HG03159 (cell line): Measurements from ENCODE around the gene TNFRSF19.

ENCODE experiments used
- ATAC-seq: cut with Tn5 transposase; IDR thresholded peaks from one replicate; pipeline ENCODE4 v1.9.1; 2021; ENCODE audit warnings: mild to moderate bottlenecking, moderate library complexity; ENCODE audit not compliant: unreplicated experiment

TNFRSF19 gene

DNA sequence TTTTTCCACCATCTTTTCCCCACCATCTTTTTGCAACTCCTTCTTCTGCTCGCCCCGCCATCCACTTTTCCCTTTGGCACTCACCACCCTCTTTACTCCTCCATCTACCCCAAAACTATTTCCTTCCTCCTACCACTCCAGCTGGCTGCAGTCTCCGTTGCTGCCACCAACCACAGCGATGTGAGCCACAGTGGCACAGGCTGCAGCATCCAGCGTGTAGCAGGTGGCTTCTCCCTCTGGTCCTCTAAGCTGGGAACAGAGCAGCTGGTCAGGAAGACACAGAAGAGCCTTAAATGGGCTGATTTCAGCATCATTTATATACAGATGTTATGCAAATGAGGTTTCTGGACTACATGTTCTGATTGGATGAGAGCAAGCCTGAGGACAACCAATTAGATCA is 144.5 kb downstream of the TNFRSF19 start:
- no peak for ATAC-seq

DNA sequence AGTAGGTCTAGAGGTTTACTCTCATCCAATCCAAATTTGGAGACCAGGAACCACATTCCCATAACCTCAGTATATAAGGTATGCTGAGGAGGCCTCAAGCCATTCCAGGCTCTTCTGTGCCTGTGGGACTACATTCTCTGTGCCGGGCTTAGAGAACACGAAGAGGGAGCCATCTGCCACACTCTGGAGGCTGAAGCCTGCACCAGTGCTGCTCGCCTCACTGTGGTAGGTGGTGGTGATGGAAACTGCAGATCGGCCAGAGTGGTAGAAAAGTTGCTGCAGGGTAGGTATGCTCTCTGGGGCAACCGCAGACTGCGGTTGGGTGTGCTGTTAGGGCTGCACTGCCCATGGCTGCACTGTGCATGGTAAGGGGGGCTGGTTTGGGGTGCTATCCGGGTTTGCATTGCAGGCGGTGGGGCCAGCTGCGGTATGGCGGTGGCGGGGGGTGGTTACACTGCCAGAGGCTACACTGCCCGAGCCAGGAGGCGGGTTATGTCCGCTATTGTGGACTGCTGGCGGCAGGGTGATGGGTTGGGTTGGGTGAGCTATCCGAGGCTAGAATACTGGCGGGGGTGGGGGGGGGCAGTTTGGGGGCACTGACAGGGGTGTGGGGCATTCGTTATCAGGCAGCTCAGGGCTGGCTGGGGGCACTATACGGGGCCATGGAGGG is 145.0 kb downstream of the TNFRSF19 start:
- no peak for ATAC-seq

DNA sequence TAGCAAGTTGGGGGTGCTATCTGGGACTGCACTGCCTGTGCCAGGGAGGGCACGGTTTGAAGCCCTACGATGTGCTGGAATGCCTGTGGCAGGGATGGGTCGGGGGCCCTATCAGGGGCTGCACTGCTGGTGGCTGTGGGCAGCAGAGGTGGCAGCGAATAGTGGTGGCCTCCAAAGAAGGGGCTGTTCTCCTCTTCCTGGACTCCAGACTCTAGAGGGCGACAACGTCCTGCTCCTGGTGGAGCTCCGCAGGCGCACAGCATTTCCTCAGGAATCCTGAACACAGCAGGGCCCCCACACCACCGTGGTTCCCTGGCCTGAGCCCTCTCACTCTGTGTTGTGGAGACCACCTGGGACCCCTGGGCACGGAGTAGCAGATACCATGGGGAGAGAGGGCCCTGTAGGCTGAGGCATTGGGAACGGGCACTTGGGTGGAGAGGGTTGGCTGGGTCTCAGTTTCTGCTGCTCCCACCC is 145.6 kb downstream of the TNFRSF19 start:
- no peak for ATAC-seq

DNA sequence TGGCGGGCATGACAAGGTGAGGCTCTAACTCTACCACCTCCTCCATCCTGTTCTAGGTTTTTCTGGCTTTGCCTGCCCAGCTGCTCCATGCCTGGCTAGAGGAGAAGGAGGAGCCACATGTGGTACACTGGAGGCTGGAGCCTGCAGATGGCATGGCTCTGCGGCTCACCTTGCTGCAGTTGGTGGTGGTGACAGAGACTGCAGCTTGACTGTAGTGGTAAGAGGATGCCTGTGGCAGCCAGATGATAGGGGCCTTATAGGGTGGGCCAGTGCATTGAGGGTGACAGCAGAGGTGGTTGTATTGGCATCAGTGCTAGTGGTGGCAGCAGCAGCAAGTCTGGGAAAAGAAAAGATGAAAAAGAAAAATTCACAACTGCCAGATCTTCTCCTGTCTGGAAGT is 146.2 kb downstream of the TNFRSF19 start:
- no peak for ATAC-seq

DNA sequence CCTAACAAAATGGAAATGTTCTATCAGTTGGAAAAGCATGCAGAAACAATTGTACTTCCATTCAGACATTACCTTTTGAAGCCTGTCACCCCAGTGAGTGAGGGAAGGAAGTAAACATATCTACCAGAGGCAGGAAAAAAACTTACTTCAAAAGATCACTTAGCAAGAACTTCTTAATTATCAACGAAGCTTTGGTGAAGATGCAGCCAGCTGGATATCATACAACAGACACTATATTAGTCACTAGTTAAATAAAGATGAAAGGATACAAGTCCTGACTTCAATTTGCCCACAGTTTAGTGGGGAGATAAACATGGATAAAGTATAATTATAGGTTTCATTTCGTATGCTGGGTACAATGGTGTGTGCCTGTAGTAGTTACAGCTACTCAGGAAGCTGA is 148.8 kb downstream of the TNFRSF19 start:
- ATAC-seq, result no peak

DNA sequence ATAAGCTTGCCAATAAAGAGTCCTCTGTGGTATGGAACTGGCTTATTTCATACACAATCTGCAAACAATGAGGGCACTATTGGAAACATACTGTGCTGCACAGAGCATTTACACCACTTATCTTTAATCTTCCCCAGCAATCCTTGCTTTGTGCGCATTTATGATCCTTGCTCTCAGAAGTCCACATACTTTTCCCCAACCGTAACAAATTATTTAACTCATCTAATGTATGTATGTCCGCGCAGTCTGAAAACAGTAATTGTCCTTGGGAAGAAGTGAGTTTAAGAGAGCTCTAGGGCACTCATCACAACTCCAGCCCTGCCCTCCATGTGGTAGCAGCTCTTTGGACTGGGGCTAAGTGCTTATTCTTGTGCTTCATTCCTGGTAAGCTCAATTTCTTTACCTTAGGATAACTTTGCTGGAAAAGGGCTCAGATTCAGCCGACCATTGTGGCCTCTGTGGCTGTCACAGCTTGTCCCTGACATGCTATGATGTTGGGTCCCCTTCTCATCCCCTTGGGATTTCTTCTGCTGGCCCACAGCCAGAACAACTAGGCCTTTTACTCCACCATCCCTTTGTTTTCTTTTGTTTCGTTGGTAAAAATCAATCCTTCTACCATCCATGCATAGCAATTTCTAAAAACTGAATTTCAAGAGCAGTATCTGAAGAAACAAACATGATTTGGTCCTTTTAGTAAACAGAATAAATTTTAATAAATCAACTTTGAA is 152.7 kb downstream of the TNFRSF19 start:
- ATAC-seq, result no peak

DNA sequence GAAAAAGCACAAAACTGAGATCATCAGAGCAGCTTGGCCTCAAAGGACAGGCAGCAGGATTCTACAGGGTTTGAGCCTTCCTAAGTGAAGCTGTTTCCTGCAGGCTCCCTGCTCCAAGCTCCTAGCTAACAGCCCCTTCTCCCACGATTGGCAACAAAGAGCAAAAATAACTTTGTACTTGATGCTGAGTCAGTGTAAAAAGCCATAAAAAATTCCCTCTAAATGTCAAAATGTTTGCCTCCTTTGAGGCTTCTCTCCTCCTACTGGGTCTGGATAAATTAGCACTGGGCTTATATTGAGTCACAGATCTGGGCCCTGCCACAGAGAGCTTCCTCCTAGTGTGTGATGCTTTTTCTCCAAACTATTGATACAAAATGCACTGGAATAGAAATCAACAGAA is 153.3 kb downstream of the TNFRSF19 start:
- ATAC-seq, result no peak

DNA sequence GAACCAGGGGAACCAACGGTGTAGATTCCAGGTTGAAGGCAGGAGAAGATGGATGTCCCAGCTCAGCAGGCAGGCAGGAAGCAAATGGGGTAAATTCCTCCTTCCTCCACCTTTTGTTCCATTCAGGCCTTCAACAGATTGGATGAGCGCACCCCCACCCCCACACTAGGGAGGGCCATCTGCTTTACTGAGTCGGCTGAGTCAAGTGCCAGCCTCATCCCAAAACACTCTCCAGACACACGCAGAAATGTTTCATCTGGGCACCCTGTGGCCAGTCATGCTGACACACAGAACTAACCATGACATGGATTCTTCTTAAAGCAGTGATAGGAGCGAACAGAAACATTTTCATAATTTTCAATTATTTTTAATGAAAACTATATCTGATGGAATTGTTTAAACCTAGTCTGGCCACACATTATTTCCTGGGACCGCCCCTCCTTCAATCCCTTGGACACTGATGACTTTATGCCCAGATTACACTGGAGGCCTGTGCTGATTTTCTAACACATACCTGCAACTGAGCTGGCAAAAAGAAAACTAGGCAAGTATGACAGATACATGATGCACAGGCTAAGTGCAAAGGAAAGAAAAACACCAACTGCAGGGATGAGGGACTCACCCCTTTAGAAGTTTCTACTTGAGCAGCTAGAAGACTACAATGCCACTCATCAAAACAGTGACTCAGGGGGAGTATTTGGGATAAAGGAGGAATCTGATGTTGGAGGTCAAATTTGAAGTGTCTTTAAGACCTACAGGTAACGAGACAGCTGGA is 154.2 kb downstream of the TNFRSF19 start:
- no peak for ATAC-seq
